Esophagus squamous epithelium (tissue), 5 donors: ENCODE measurements around the gene NAA60. TPM values are rescaled to one million over a fixed set of nuclear protein-coding genes. Genes with fewer than 3 reads are reported as not detected.

Experiments used
- DNase-seq: peaks from one replicate; lab custom pipeline; 2025; lab: John Stamatoyannopoulos, UW
- H3K27ac ChIP-seq, 4 donors: fragments of 200-600 bp; sonication (generic); one replicate each; pipeline ENCODE4 v1.5.1; 2016 to 2019; ENCODE audit warnings: mild to moderate bottlenecking in 1 of 4
- H3K27me3 ChIP-seq, 4 donors: fragments of 200-600 bp; sonication (generic); 1 replicate in 3 of 4; 2 replicates in 1 of 4; pipeline versions ENCODE4 v1.5.1 to v1.6.0; 2017 to 2021; ENCODE audit warnings: antibody characterized with exemption in 1 of 4
- H3K36me3 ChIP-seq, 3 donors: fragments of 200-600 bp; sonication (generic); one replicate each; pipeline ENCODE4 v1.5.1; 2016 to 2019
- H3K4me1 ChIP-seq, 3 donors: fragments of 200-600 bp; sonication (generic); one replicate each; pipeline ENCODE4 v1.5.1; 2017 to 2019
- H3K4me3 ChIP-seq, 4 donors: fragments of 200-600 bp; sonication (generic); 1 replicate in 3 of 4; 2 replicates in 1 of 4; pipeline ENCODE4 v1.5.1; 2016 to 2019; ENCODE audit warnings: mild to moderate bottlenecking in 2 of 4, moderate library complexity in 1 of 4
- H3K9me3 ChIP-seq, 3 donors: fragments of 200-600 bp; sonication (generic); one replicate each; pipeline ENCODE4 v1.5.1; 2016 to 2019
- CTCF ChIP-seq, 6 experiments: fragments of 450-650 bp in 4 of 6; fragments of 200-600 bp in 2 of 6; sonication (generic) in 2 of 6; IDR thresholded peaks; one replicate each; pipeline ENCODE4 v1.5.1; 2016 to 2019; ENCODE audit warnings: antibody characterized with exemption in 6 of 6, mild to moderate bottlenecking in 4 of 6, moderate library complexity in 4 of 6
- POLR2A ChIP-seq, 4 donors: fragments of 450-650 bp; IDR thresholded peaks; one replicate each; pipeline ENCODE4 v1.6.1; 2017; ENCODE audit warnings: antibody characterized with exemption in 4 of 4, mild to moderate bottlenecking in 4 of 4, moderate library complexity in 3 of 4
- WGBS, 2 donors: methylation state at CpG; one replicate each; pipeline ENCODE4 v1.1.5; 2018; 5-methylcytosine and 5-hydroxymethylcytosine counted together
- intact Hi-C: fragments of 100-400 bp; cut with DNase I; formaldehyde crosslinking; loops from one replicate; pipeline ENCODE4 v1.15.0; 2022
- small RNA-seq, 4 donors: library from RNA; depleted of rRNA; stranded (forward); fragments of <200 nt; gene quantifications; one replicate each; pipeline ENCODE3, GENCODE V24; 2016
- total RNA-seq, 4 donors: library from RNA; depleted of rRNA; stranded (reverse); fragments of >200 nt; gene quantifications; one replicate each; pipeline ENCODE4 v1.1.0, GENCODE V29; 2016
- donor health status: DM: yes; HTN: yes; CAD: no.

NAA60 gene
- total RNA-seq, 4 donors from 2014 or later = 21.0 to 31.6 (median 23.7) TPM

GRCh38 chr16:3530371-3530914, 87.0 kb downstream of the NAA60 start:
- Histone ChIP-seq H3K27ac (no peak overlapping the region), H3K4me3 (no peak overlapping the region), H3K36me3 (peaks cover 0 to 79% (median 11%) of the 10 kb centered on the region in 3 donors), H3K4me1 (peaks cover 0 to 3% (median 0%) of the 10 kb centered on the region in 3 donors), H3K9me3 (no peaks in the 10 kb centered on the region), H3K27me3 (no peaks in the 10 kb centered on the region)
- no peak for TF ChIP-seq CTCF (IDR thresholded peaks at IDR 0.05)
- TF ChIP-seq POLR2A (IDR thresholded peaks at IDR 0.05) = no peak
- intact Hi-C loops = no loop called here
- no peak for DNase-seq
- WGBS, 2 donors = 86 to 93% methylated on average over 12 of the region's 12 CpGs

DNA sequence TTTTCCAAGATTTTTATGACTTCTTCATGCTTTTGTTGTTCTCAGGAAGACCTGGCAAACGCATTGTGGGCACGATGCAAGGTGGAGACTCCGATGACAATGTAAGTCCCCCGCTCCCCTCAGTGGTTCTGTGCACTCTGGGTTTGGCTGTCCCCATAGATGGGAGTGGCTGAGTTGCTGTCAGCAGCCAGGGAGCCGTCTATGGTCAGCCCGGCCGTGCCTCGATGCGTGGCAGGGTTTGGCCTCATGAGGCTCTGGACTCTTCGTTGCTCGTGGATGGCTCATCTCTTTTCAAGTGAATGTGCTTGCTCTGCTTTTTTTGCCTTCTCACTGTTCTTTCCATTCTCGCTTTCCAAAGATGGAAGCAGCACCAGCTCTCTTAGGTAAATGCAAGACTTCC, 89.3 kb downstream of the NAA60 start:
- Histone ChIP-seq H3K27ac (no peak overlapping the region), H3K27me3 (no peaks in the 10 kb centered on the region), H3K4me3 (no peak overlapping the region), H3K36me3 (peaks cover 0 to 80% (median 10%) of the 10 kb centered on the region in 3 donors), H3K9me3 (no peaks in the 10 kb centered on the region), H3K4me1 (peaks cover 0 to 19% (median 0%) of the 10 kb centered on the region in 3 donors)
- TF ChIP-seq POLR2A (IDR thresholded peaks at IDR 0.05) (no peak), CTCF (IDR thresholded peaks at IDR 0.05) (no peak)
- intact Hi-C loops = no loop called here
- WGBS, 2 donors = 96 to 97% methylated on average over 10 to 12 of the region's 12 CpGs
- DNase-seq = no peak

DNA sequence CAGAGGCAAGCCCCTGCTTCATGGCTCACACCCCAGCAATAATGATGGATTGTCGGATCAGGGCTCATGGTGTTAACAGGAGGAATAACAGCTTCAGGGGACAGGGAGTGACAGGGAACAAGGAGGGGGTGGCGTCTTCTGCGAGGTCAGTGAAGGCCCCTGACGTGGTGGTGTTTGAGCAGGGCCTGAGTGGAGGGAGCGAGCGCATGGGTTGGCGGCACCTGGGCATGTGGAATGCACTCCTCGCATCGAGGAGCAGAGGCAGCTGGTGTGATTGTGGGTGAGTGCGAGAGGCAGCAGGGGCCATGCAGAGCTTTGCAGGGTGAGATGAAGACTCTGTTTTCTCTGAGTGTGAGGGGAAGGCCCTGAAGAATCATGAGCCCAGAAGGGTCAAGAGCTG, 90.6 kb downstream of the NAA60 start:
- peaks cover 0 to 19% (median 0%) of the 10 kb centered on the region in 3 donors for H3K4me1 ChIP-seq
- H3K4me3 ChIP-seq = no peak overlapping the region
- H3K36me3 ChIP-seq = peaks cover 0 to 73% (median 10%) of the 10 kb centered on the region in 3 donors
- no peak for DNase-seq
- H3K27me3 ChIP-seq = no peaks in the 10 kb centered on the region
- no peak overlapping the region for H3K27ac ChIP-seq
- 94 to 95% methylated on average over 10 of the region's 10 CpGs for WGBS, 2 donors
- intact Hi-C loops = no loop called here
- TF ChIP-seq CTCF (IDR thresholded peaks at IDR 0.05) = no peak
- TF ChIP-seq POLR2A (IDR thresholded peaks at IDR 0.05) = no peak
- no peaks in the 10 kb centered on the region for H3K9me3 ChIP-seq

DNA sequence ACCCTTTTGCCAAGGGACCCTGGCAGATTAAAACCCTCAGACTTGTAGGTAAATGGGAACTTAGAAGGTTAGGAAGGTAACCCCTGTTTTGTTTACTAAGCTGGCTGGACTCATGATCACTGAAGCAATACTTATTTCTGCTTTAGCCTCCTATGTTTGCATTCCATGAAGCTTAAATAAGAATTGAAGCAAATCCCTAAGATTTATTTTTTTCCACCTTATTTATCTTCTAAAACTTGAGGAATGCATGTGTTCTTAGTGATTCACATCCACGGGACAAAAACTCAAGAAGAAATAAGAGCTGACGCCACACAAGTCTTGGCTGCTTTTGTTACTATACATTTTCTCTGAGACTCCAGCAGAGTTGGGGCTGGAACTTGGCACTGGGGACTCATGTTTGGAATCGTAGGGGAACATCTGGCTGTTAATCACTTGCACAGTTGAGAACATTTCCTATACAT, 92.8 kb downstream of the NAA60 start:
- TF ChIP-seq POLR2A (IDR thresholded peaks at IDR 0.05) = no peak
- no peak for TF ChIP-seq CTCF (IDR thresholded peaks at IDR 0.05)
- peaks cover 0 to 19% (median 0%) of the 10 kb centered on the region in 3 donors for H3K4me1 ChIP-seq
- peaks cover 0 to 80% (median 4%) of the 10 kb centered on the region in 3 donors for H3K36me3 ChIP-seq
- WGBS, 2 donors = 24 to 56% methylated on average over 3 of the region's 3 CpGs
- no peaks in the 10 kb centered on the region for H3K9me3 ChIP-seq
- intact Hi-C loops = no loop called here
- no peaks in the 10 kb centered on the region for H3K27me3 ChIP-seq
- H3K27ac ChIP-seq = peak overlapping the region in 1 of 4 donors; percentile 15
- H3K4me3 ChIP-seq = no peak overlapping the region
- no peak for DNase-seq

Small RNAs within 50 kb of the gene (small RNA-seq; reads per million reads assigned to genes)
- 0 reads per million in 4 donors for gene MIR6126

Other genes with a start within 250 kb of the NAA60 start
- 10 to 100 TPM in 1 of 4 donors, 1 to 10 TPM in 3; 4.3 to 10.1 (median 4.6) TPM for gene ZNF200, start 208.5 kb upstream of the NAA60 start, total RNA-seq
- gene MEFV, start 187.0 kb upstream of the NAA60 start, total RNA-seq = 1 to 10 TPM in 3 of 4 donors, under 1 TPM in 1; 0.38 to 2.8 (median 1.5) TPM
- 10 to 100 TPM; 15.7 to 40.1 (median 24.1) TPM for gene ZNF263, start 160.2 kb upstream of the NAA60 start, total RNA-seq
- gene TIGD7, start 138.2 kb upstream of the NAA60 start, total RNA-seq = 1 to 10 TPM in 2 of 4 donors, under 1 TPM in 2; 0.38 to 4.0 (median 0.96) TPM
- gene ZNF75A, start 138.2 kb upstream of the NAA60 start, total RNA-seq = 10 to 100 TPM; 10.6 to 24.6 (median 18.1) TPM
- gene OR2C1, start 87.8 kb upstream of the NAA60 start, total RNA-seq = not detected
- 10 to 100 TPM in 2 of 4 donors, 1 to 10 TPM in 2; 7.2 to 18.1 (median 11.3) TPM for gene ZSCAN32, start 42.7 kb upstream of the NAA60 start, total RNA-seq
- gene ZNF174, start 42.5 kb upstream of the NAA60 start, total RNA-seq = 10 to 100 TPM in 1 of 4 donors, 1 to 10 TPM in 3; 5.8 to 13.0 (median 9.3) TPM
- gene ZNF597, start 176 bp upstream of the NAA60 start, total RNA-seq = 1 to 10 TPM in 3 of 4 donors, under 1 TPM in 1; 0.68 to 2.1 (median 1.0) TPM
- gene C16orf90, start 51.8 kb downstream of the NAA60 start, total RNA-seq = not detected
- 10 to 100 TPM in 1 of 4 donors, 1 to 10 TPM in 3; 1.6 to 20.1 (median 5.6) TPM for gene CLUAP1, start 57.3 kb downstream of the NAA60 start, total RNA-seq
- gene NLRC3, start 133.7 kb downstream of the NAA60 start, total RNA-seq = 1 to 10 TPM in 3 of 4 donors, under 1 TPM in 1; 0.70 to 4.0 (median 1.8) TPM
- gene SLX4, start 167.9 kb downstream of the NAA60 start, total RNA-seq = 1 to 10 TPM; 3.1 to 5.6 (median 3.9) TPM
- 10 to 100 TPM in 2 of 4 donors, 1 to 10 TPM in 2; 5.7 to 13.4 (median 9.9) TPM for gene DNASE1, start 211.0 kb downstream of the NAA60 start, total RNA-seq